OCI-LY7 (cell line): Measurements from ENCODE around the gene DNMT3B.
"Not testable (repeated sequence)": the region's sequence is repeated elsewhere in the genome, so short reads cannot be mapped to it uniquely, and the experiment has no call there.

Experiments used
- EZH2phosphoT487 ChIP-seq: fragments of 200-600 bp; sonication (generic); IDR thresholded peaks from 2 replicates; pipeline ENCODE4 v1.6.1; 2018; ENCODE audit warnings: low read depth, borderline replicate concordance, mild to moderate bottlenecking, mixed run types, antibody characterized with exemption, low read length, moderate library complexity, mixed read lengths
- TF ChIP-seq, protein P1 (sequence below): fragments of 200-600 bp; sonication (generic); conservative IDR thresholded peaks from 2 replicates; pipeline ENCODE4 v1.5.1; 2014; ENCODE audit warnings: mild to moderate bottlenecking, antibody characterized with exemption, low read length, moderate library complexity, mixed read lengths

DNA sequence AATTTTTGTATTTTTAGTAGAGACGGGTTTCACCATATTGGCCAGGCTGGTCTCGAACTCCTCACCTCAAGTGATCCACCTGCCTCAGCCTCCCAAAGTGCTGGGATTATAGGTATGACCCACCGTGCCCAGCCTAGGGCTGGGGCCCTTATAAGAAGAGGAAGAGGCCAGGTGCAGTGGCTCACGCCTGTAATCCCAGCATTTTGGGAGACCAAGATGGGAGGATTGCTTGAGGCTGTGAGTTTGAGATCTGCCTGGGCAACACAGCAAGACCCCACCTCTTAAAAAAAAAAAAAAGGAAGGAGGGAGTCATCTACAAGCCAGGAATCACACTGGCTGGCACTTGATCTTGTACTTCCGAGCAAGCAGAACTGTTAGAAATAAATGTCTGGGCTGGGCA is 32.9 kb upstream of the DNMT3B start:
- TF ChIP-seq, protein P1, sequence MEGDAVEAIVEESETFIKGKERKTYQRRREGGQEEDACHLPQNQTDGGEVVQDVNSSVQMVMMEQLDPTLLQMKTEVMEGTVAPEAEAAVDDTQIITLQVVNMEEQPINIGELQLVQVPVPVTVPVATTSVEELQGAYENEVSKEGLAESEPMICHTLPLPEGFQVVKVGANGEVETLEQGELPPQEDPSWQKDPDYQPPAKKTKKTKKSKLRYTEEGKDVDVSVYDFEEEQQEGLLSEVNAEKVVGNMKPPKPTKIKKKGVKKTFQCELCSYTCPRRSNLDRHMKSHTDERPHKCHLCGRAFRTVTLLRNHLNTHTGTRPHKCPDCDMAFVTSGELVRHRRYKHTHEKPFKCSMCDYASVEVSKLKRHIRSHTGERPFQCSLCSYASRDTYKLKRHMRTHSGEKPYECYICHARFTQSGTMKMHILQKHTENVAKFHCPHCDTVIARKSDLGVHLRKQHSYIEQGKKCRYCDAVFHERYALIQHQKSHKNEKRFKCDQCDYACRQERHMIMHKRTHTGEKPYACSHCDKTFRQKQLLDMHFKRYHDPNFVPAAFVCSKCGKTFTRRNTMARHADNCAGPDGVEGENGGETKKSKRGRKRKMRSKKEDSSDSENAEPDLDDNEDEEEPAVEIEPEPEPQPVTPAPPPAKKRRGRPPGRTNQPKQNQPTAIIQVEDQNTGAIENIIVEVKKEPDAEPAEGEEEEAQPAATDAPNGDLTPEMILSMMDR = not testable (repeated sequence)
- not testable (repeated sequence) for TF ChIP-seq EZH2phosphoT487
